CD4-positive, alpha-beta T cell treated with Interleukin-15 for 4 hours (primary cell): Measurements from ENCODE around the gene ADCY3.
"Not testable (repeated sequence)": the region's sequence is repeated elsewhere in the genome, so short reads cannot be mapped to it uniquely, and the experiment has no call there.

ENCODE experiments used
- DNase-seq: peaks from one replicate; pipeline ENCODE4 v3.0.0-alpha.2; 2020; ENCODE audit warnings: low spot score

ADCY3 gene

DNA sequence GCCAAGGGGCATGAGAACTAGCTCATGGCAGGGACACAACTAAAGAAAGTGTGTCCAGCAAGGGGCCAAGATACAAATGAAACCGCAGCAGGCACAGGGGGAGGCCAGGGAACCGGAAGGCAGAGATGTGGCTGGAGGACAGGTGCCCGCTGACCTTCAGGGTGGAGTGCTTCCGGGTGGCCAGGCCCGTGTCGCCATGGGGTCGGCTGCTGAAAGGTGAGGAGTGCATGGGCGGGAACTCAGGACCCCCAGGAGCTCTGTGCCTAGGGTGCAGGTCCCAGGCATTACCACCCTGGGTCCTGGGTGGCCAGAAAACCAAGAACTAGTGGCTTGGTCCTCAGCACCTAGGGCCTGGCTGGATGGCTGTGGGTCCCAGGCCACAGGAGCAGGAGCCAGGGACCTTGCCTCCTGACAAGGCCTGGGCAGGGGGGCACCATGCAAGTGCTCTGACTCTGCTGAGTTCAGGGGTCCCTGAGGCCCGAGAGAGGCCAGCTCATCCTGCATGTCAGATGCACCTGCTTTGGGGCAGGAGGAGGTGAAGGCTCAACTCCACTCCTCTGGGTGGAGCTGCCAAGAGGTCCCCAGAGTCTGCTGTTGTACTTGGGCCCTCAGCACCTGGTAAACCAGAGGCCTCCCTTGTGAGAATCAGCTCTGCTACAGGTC, 75.9 kb downstream of the ADCY3 start:
- DNase-seq: no peak

DNA sequence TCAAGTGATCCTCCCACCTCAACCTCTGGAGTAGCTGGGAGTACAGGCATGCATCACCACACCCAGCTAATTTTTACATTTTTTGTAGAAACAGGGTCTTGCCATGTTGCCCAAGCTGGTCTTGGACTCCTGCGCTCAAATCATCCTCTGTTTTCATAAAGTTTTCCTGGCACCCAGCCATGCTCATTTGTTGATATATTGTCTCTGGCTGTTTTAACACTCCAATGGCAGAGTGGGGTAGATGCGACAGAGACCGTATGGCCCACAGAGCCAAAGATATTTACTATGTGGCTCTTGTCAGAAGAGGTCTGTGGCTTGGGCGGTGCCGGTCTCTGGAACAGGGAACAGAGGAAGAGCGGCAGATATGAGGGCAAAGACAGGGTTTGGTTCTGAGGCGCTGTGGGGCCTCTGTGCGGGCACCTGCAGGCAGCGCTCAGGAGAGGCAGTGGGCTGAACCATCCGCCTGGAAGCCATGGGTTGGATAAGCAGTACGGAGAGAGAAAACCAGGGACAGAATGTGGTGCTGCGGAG, 76.6 kb downstream of the ADCY3 start:
- DNase-seq: no peak

GRCh38 chr2:24842081-24843050, 77.7 kb downstream of the ADCY3 start:
- DNase-seq: no peak

DNA sequence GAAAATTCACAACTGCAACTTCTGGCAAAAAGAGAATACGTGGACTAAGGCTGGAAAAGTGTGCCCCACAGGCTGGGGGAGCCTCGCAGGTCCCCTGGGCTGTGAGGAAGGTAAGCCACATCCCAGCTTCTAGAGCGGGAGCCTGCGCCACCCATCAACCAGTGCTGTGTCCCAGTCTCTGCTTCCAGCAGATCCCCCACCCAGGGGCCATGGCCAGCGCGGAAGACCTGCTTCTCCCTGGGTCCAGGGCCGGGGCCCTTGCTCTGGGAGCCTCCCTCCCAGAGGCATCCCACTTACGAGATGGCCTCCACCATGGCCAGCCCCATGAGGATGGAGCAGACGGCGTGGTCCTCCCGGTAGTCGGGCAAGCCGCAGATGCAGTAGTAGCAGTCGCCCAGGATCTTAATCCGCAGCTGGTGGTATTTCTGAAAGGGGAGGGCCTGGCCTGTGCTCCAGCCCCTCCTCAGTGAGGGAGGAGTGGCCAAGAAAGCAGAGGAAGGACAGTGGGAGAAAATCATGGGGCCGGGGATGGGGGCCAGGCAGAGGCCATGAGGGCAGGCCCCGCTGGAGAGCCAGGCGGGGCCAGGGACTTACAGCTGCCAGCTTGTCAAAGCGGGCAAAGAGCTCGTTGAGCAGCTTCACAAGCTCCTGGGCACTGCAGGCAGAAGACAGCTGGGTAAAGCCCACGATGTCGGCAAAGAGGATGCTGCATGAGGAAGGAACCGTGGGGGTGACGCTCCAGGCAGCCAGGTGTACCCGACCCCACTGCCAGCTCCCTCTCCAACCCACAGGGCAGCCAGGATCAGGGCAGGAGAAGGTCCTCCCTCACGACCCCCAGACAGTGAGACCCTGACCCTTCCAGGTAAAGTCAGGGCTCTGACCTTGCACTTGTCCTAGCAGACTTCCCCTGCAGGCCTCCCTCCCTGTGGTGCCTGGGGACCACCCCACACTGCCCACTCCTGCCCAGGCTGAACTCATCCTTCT, 78.8 kb downstream of the ADCY3 start:
- no peak for DNase-seq

GRCh38 chr2:24840164-24840869, 79.7 kb downstream of the ADCY3 start:
- no peak for DNase-seq

DNA sequence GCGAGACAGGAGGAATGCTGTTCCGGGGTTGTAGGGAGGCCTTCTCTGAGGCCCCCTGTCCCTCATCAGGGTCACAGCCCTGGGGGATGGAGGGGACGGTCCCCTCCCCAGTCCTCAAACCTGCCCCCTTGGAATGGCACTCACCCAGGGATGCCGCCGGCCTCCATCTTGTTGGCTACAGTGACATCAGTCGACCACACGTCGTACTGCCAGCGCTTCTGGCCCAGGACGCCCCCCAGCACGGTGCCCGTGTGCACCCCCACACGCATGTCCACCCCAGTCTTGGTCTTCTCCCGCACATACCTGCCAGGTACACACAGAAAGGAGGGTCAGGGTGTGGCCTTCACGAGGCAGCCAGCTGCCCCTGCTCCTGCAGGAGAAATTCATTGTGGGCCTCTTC, 80.3 kb downstream of the ADCY3 start:
- no peak for DNase-seq

DNA sequence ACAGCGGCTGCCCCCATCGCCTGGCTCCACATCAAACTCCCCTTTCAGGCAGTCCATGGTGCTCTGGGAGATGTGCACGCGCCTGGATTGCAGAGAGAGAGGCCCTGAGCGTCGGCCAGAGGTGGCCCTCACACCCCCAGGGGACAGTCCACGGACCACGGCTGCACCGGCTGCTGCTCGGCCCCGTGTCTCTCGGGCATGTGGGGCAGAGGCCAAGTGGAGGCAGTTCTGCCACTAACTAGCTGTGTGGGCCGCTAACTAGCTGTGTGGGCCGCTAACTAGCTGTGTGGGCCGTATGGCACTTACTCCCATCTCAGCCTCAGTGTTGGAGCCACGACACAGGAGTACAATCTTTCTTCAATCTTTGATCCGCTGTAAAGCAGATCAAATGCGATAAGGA, 81.5 kb downstream of the ADCY3 start:
- no peak for DNase-seq

DNA sequence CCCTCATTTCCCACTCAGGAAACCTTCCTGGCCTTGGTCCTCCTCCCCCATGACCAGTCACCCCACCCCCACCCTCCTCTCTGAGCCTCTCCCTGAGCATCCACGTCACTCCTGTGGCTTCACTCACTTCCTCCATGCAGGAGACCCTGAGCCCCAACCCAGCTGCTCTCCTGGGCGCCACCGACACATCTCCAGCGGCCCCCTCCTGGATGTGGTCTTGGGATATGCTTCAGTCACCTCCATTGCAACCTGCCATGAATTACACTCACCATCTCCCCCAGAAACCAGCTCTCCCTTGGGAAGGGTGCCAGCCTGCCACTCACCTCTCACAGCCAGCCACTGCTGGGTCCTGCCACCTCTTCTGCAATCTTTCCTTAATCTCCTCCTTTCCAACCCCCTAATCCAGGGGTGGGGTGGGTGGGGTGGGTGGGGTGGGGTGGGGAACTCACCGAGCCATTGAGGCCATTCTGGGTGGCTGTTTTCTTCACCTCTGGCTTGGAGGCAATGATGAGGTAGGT, 82.0 kb downstream of the ADCY3 start:
- no peak for DNase-seq

DNA sequence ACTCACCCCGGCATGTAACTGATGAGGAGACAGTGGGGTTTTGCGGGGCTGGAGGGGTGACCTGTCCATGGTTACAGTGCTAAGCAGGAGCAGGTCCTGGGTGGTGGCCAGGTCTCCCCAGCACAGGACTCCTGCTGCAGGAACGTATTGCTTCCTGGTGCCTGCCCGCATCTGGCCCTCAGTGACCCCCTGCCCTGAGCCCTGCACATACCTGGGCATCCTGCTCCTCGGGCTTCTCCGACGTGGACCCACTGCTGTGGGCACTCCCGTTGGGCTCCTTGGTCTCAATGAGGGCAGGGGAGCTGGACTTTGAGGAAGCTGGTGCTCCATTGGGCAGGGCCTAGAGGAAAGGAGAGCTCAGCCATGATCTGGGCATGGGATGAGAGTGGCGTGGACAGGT, 83.3 kb downstream of the ADCY3 start:
- DNase-seq: no peak

GRCh38 chr2:24836206-24836605, 83.8 kb downstream of the ADCY3 start:
- DNase-seq: no peak

DNA sequence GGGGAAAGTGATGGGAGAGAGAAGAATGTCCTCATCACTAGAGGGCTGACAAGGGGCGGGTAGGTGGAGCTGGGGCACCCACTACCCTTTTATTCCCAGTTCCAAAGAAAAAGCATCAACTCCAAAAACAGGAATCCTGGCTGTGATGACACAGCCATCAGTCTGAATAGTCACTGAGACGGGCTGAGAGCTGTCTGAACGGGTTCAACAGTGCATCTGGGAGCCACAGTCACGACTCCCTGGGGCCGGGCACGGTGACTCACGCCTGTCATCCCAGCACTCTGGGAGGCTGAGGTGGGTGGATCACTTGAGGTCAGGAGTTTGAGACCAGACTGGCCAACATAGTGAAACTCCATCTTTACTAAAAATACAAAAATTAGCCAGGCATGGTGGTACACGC, 84.6 kb downstream of the ADCY3 start:
- DNase-seq: not testable (repeated sequence)

DNA sequence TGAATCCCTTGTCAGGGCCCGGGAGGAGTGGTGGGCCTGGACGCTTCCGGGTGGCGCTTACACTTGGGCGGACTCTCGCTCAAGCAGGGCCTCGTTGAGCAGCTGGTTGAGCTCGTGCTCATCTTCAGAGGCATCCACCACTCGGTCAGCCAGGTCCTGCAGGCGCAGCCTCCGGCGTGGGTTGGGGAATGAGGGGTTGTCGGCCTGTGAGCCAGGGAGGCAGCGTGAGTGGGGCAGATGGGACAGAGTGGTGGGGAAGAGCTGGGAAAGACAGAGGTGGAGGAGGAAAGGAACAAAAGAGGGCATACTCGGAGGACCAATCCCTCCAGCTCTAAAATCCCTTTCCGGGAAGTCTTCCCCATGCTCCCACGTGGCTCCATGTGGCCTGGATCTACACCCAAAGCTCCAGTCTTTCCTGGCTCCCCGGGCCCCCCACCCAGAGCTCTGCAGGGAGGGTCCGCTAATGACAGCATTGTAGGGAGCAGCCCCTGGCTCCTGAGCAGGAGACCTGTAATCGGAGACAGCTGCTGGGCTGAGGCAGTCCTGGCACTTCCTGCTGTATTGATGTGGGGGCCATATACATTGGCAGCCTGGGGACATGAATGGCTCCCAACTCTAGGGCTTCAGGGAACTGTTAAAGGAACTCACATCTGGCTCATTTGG, 85.2 kb downstream of the ADCY3 start:
- DNase-seq: no peak

- DNase-seq: no peak
These were observed 86.0 kb downstream of the ADCY3 start for GRCh38 chr2:24833821-24834732.

- DNase-seq: no peak
These were observed 86.9 kb downstream of the ADCY3 start for GRCh38 chr2:24832931-24833701.

GRCh38 chr2:24832521-24832920, 87.5 kb downstream of the ADCY3 start:
- no peak for DNase-seq

DNA sequence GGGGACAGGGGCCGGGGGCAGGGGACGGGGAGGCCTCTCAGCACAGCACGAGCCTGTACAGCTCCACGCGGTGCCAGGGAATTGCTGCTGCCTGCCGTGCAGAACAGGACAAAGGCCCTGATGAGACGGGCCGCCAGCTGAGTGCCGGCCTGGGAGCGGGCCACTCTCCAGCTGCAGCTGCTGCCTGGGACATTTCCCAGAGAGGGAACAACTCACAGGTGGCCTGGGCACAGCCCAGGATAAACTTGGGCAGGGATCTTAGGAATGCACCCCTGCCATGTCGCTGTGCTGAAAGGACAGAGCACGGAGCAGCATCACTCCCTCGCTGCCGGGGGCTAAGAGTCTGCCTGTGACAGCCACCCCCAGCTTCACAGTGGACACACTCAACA, 88.0 kb downstream of the ADCY3 start:
- DNase-seq: no peak

GRCh38 chr2:24831221-24832072, 88.6 kb downstream of the ADCY3 start:
- no peak for DNase-seq

GRCh38 chr2:24830786-24831185, 89.3 kb downstream of the ADCY3 start:
- no peak for DNase-seq
